GM21381 (cell line): Measurements from ENCODE around the gene RPS23.

Experiments
- ATAC-seq: cut with Tn5 transposase; IDR thresholded peaks from one replicate; pipeline ENCODE4 v1.9.1; 2021; ENCODE audit warnings: mild to moderate bottlenecking, moderate library complexity; ENCODE audit not compliant: unreplicated experiment

Gene RPS23

DNA sequence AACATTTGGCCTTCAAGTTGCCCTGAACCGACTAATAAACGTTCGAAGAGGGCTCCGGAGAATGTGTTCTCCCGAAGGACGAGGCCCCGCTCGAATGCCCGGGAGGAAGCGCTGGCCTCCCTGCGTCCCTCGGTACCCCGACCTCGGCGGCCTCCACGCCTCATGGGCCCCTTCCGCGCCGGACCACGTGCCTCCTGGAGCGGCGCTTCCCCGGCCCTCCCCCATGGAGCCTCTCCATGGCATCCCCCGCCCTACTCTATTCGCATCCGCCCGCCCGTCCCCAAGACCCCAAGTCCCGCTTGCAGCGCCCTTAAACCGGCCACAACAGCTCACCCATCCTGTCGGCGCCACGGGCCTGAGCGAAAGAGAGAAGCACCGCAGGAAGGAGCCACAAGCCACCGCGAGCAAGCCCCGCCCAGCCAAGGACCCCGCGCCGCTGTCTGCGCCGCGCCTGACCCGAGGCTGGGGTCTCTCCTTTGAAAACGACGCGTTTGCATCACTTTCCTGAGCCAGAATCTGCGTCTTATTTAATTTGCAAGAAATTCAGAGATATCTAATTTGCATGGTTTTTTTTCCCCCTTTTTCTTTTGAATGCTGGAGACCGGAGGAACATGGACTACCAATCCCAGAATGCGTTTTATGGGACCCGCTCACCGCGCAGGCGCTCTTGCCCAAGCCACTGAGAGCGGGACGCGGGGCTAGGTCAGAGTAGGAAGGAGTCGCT is at the start of gene RPS23:
RPS23 (minus strand) TSS at position 368 of the 724 bp plus-strand sequence; CDS start at position 337, 31 bp downstream.
- ATAC-seq: peak; percentile 93

DNA sequence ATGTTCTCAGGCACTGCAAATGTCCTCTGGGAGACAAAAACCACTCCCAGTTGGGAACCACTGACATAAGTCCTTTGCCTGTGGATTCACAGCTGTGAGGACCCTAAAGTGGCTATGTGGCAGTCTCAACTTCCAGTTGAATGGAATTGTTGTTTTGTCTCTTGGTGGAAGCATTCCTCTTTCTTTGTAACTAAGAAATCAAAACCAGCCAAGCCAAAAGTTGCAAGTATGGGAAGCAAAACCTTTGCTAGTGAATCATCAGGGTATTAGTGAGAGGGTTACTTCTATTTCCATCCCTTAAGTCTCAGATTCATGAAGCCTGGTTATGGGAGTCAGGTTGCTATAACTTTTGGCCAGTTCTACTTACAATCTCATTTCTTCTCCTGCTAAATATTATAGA is 49.8 kb upstream of the RPS23 start:
- ATAC-seq: no peak

DNA sequence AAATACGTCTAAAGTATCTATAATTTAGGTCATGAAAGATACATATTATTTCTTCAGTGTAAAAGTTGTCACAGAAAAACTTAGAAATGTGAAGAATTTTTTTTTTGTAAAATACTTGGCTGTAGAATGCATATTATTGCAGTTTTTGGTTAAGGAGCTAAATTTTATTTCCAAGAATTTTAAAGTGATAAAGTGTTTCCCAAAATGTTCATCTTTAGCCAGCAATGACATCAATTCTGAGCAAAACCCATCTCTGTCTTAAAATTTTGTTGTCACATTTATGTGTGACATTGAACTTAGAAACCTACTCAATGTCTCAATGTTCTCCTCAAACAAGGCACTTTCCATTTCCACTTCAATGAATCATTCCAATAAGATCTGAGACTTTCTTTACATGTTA is 47.8 kb upstream of the RPS23 start:
- no peak for ATAC-seq

GRCh38 chr5:82325155-82325554 is 47.0 kb upstream of the RPS23 start:
- ATAC-seq: no peak

DNA sequence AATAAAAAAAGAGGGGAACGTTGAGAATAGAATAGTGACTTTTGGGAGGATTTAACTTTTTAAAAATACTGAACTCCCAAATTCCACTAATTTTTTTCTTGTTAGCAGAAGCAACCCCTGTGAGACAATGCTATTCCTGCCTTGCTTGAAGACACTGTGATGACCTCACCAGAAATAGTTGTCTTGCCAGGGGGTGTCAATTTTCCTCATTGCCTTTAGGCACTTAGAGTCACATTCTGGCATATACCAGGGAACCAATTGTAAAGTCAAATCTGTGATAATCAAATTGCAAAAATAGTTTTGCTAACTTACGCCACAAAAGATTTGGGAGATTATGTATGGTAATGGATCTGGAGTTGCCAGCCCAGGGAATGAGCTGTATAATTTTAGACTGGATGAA is 42.8 kb upstream of the RPS23 start:
- ATAC-seq: no peak

GRCh38 chr5:82319651-82320376 is 41.7 kb upstream of the RPS23 start:
- ATAC-seq: no peak

- ATAC-seq: no peak
These were observed 41.0 kb upstream of the RPS23 start for GRCh38 chr5:82319192-82319591.

GRCh38 chr5:82314964-82315758 is 37.0 kb upstream of the RPS23 start:
- ATAC-seq: no peak

- no peak for ATAC-seq
These were observed 34.9 kb upstream of the RPS23 start for GRCh38 chr5:82313016-82313415.

- no peak for ATAC-seq
These were observed 34.3 kb upstream of the RPS23 start for GRCh38 chr5:82312373-82312856.

- ATAC-seq: no peak
These were observed 31.0 kb upstream of the RPS23 start for GRCh38 chr5:82309091-82309531.

DNA sequence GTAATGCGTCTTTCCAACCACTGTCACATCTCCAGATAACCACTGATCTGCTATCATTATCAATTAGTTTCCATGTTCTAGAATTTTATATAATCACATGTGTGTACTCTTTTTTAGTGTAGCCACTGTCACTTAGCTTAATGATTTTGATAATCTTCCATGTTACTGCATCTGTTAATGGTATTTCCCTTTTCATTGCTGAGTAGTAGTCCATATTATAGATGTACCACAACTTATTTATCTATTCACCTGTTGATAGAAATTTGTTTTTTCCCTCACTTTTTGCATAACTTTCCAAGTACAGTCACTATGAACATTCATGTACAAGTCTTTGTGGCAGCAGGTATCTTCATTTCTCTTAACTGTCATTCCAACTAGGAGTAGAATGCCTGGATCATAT is 30.3 kb upstream of the RPS23 start:
- ATAC-seq: no peak

- no peak for ATAC-seq
These were observed 29.3 kb upstream of the RPS23 start for GRCh38 chr5:82307451-82307850.

DNA sequence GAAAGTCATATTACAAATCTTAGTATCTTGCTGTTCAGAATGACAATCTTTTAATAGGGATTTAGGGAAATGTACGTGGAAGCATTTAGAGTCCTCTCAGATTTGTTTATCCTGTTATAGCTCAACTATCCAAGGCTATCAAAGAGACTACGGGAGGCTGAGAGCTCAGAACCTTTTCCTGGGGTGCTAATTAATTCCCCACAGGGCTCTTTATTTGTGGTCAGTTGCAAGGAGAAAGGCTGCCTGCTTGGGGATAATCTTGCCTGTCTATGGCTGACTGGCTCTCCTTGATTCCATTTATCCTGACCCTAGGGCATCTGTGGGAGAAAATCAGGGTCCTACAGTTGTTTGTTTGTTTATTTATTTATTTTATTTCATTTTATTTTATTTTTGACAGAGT is 28.0 kb upstream of the RPS23 start:
- ATAC-seq: no peak

- no peak for ATAC-seq
These were observed 23.0 kb upstream of the RPS23 start for GRCh38 chr5:82301190-82301589.

GRCh38 chr5:82298668-82299067 is 20.5 kb upstream of the RPS23 start:
- no peak for ATAC-seq

GRCh38 chr5:82297711-82298110 is 19.6 kb upstream of the RPS23 start:
- no peak for ATAC-seq

DNA sequence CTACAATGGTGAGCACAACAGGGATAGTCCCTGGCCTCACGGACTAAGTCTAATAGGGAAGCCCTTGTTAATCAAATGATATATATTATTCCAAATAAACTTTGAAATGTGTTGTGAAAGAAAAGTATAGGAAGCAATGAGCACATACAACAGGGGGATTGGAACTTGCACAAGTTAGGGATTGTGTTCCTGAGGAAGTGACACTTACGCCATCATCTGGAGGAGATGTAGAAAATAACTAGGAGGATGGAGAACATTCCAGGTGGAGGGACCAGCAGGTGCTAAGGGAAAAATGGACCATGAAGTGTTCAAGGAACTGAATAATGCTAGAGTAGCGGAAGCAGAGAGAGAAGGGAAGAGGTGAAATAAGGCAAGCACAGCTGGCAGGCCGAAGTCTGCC is 18.8 kb upstream of the RPS23 start:
- ATAC-seq: no peak

- ATAC-seq: no peak
These were observed 17.9 kb upstream of the RPS23 start for GRCh38 chr5:82295959-82296531.

- ATAC-seq: no peak
These were observed 17.0 kb upstream of the RPS23 start for GRCh38 chr5:82295144-82295543.

- ATAC-seq: no peak
These were observed 13.3 kb upstream of the RPS23 start for GRCh38 chr5:82291420-82291819.
